Stimulated activated CD4-positive, alpha-beta T cell treated with anti-CD3 and anti-CD28 coated beads, Interleukin-1b, Interleukin-23, amount 100 ng/mL, for 1 hour (primary cell): Measurements from ENCODE around the gene RNF150.

Source experiments
- DNase-seq, 2 donors: peaks; one replicate each; pipeline ENCODE4 v3.0.0-alpha.2; 2020; ENCODE audit warnings: low read depth in 2 of 2

Gene RNF150

GRCh38 chr4:140865253-140866217 lies 267.7 kb downstream of the RNF150 start:
- no peak for DNase-seq

- no peak for DNase-seq
Measured at GRCh38 chr4:140863197-140863596, 270.1 kb downstream of the RNF150 start.

GRCh38 chr4:140862177-140862442 lies 271.2 kb downstream of the RNF150 start:
- no peak for DNase-seq

- peak in 1 of 2 donors; percentile 5 for DNase-seq
Measured at GRCh38 chr4:140861359-140862176, 271.7 kb downstream of the RNF150 start.

GRCh38 chr4:140858897-140859296 lies 274.4 kb downstream of the RNF150 start:
- no peak for DNase-seq

GRCh38 chr4:140857111-140857510 lies 276.2 kb downstream of the RNF150 start:
- DNase-seq, result no peak

- no peak for DNase-seq
Measured at GRCh38 chr4:140856621-140857062, 276.6 kb downstream of the RNF150 start.

GRCh38 chr4:140854168-140854567 lies 279.1 kb downstream of the RNF150 start:
- DNase-seq, result no peak

GRCh38 chr4:140851804-140852203 lies 281.5 kb downstream of the RNF150 start:
- DNase-seq, result no peak

GRCh38 chr4:140851032-140851636 lies 282.1 kb downstream of the RNF150 start:
- DNase-seq, result no peak

GRCh38 chr4:140849526-140849925 lies 283.7 kb downstream of the RNF150 start:
- no peak for DNase-seq

GRCh38 chr4:140846736-140847135 lies 286.5 kb downstream of the RNF150 start:
- no peak for DNase-seq

- no peak for DNase-seq
Measured at GRCh38 chr4:140844061-140844460, 289.2 kb downstream of the RNF150 start.

GRCh38 chr4:140841186-140841585 lies 292.1 kb downstream of the RNF150 start:
- DNase-seq, result no peak

- no peak for DNase-seq
Measured at GRCh38 chr4:140839888-140840790, 293.1 kb downstream of the RNF150 start.

GRCh38 chr4:140839406-140839805 lies 293.9 kb downstream of the RNF150 start:
- no peak for DNase-seq

- DNase-seq, result no peak
Measured at GRCh38 chr4:140837736-140838135, 295.5 kb downstream of the RNF150 start.

GRCh38 chr4:140834839-140835495 lies 298.3 kb downstream of the RNF150 start:
- no peak for DNase-seq

- DNase-seq, result no peak
Measured at GRCh38 chr4:140833280-140833679, 300.0 kb downstream of the RNF150 start.

- DNase-seq, result no peak
Measured at GRCh38 chr4:140829825-140830224, 303.4 kb downstream of the RNF150 start.

GRCh38 chr4:140826701-140827027 lies 306.6 kb downstream of the RNF150 start:
- no peak for DNase-seq
